ENCODE data around the gene MDM2.
"Not testable (repeated sequence)": the region's sequence is repeated elsewhere in the genome, so short reads cannot be mapped to it uniquely, and the experiment has no call there.

The MDM2 gene

GRCh38 chr12:68786929-68787328, 21.0 kb upstream of the MDM2 start:
- peak; percentile 29 for DNase-seq (ENCODE audit: low spot score)

GRCh38 chr12:68788554-68789143, 19.3 kb upstream of the MDM2 start:
- DNase-seq (ENCODE audit: low spot score): no peak

- DNase-seq (ENCODE audit: low spot score): no peak
These were observed 18.7 kb upstream of the MDM2 start for GRCh38 chr12:68789144-68789878.

GRCh38 chr12:68790081-68790951, 17.7 kb upstream of the MDM2 start:
- no peak for DNase-seq (ENCODE audit: low spot score)

GRCh38 chr12:68790952-68791234, 17.1 kb upstream of the MDM2 start:
- no peak for DNase-seq (ENCODE audit: low spot score)

GRCh38 chr12:68791897-68792481, 16.0 kb upstream of the MDM2 start:
- DNase-seq (ENCODE audit: low spot score): no peak

- DNase-seq (ENCODE audit: low spot score): peak; percentile 35
These were observed 15.0 kb upstream of the MDM2 start for GRCh38 chr12:68792952-68793351.

- DNase-seq (ENCODE audit: low spot score): no peak
These were observed 14.5 kb upstream of the MDM2 start for GRCh38 chr12:68793436-68793835.

GRCh38 chr12:68793975-68794652, 13.9 kb upstream of the MDM2 start:
- no peak for DNase-seq (ENCODE audit: low spot score)

- DNase-seq (ENCODE audit: low spot score): no peak
These were observed 13.2 kb upstream of the MDM2 start for GRCh38 chr12:68794653-68795251.

- no peak for DNase-seq (ENCODE audit: low spot score)
These were observed 11.6 kb upstream of the MDM2 start for GRCh38 chr12:68796399-68796798.

- DNase-seq (ENCODE audit: low spot score): no peak
These were observed 9.1 kb upstream of the MDM2 start for GRCh38 chr12:68798882-68799234.

- no peak for DNase-seq (ENCODE audit: low spot score)
These were observed 7.7 kb upstream of the MDM2 start for GRCh38 chr12:68800294-68800693.

- not testable (repeated sequence) for DNase-seq (ENCODE audit: low spot score)
These were observed 6.9 kb upstream of the MDM2 start for GRCh38 chr12:68801124-68801523.

- not testable (repeated sequence) for DNase-seq (ENCODE audit: low spot score)
These were observed 5.6 kb upstream of the MDM2 start for GRCh38 chr12:68802372-68802745.

GRCh38 chr12:68802911-68803651, 4.9 kb upstream of the MDM2 start:
- DNase-seq (ENCODE audit: low spot score): not testable (repeated sequence)

GRCh38 chr12:68803948-68804656, 3.9 kb upstream of the MDM2 start:
- DNase-seq (ENCODE audit: low spot score): no peak

GRCh38 chr12:68804657-68805591, 3.1 kb upstream of the MDM2 start:
- DNase-seq (ENCODE audit: low spot score): no peak

GRCh38 chr12:68805592-68806120, 2.3 kb upstream of the MDM2 start:
- DNase-seq (ENCODE audit: low spot score): no peak
